Stimulated activated CD4-positive, alpha-beta T cell treated with anti-CD3 and anti-CD28 coated beads, Interleukin-2, amount 100 ng/mL, for 24 hours (primary cell): ENCODE measurements around the gene CCDC27.

Experiments used
- DNase-seq, 2 donors: peaks; one replicate each; pipeline ENCODE4 v3.0.0-alpha.2; 2020

CCDC27 gene

DNA sequence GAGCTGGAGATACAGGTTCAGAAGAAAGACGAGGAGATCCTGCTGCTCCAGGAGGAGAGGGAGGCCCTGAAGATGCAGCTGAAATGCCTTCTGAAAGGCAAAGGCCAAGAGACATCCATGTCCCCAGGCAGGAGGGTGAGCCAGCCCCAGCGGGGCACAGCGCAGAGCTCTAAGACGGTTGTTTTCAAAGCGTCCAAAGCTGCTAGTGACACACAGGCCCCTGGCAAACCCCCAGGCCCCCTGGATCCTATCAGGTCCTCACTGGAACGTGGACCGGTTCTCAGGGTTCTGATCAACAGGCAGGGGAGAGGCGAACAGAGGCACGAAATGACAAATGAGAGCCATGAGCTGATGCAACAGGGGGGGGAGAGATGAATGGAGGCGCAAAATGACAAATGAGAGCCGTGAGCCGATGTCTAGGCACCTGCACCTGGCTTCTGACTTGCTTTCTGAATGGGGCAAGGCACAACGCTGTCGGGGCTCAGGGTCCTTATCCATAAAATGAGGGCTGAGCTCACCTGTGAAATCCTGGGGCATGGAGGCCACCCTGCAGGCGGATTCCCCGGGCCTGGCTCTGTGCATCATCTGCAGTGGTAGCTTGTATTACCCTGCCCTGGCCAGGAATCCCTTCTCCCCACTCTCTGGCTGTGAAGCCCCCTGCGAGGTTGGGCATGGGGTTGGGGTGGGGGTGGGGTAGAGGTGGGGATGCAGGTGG is 9.2 kb downstream of the CCDC27 start:
- DNase-seq, result no peak

DNA sequence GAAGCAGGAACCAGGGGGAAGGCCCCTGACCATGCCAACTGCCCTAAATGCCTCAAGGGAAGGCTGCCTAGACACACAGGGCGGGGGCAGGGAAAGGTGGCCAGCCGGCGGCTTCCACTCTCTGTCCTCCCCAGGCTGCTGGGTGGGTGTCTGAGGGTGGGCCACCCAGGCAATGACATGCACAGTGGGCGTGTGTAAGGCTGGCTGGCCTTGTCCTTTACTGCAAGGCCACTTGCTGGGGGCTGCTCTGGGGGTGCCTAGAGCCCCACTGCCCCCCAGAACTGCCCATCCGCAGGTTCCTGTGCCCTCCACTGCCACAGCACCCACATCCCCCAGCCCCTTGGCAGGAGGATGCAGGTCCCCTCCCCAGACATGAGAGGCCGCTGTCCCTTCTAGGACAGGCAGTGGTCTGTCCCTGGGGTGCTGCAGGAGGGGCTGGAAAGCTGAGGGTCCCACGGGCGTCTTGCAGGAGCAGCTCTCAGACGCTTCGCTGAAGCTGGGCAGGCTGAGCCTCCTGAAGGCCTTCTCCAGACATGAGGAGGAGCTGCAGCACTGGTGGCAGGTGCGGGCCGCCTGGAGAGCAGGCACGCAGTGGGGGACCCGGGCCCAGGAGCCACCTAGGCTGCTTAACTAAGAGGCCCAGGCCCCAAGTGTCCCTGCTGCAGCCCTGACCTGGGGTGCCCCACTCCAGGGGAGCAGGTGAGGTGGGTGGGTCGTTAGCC is 10.1 kb downstream of the CCDC27 start:
- no peak for DNase-seq

DNA sequence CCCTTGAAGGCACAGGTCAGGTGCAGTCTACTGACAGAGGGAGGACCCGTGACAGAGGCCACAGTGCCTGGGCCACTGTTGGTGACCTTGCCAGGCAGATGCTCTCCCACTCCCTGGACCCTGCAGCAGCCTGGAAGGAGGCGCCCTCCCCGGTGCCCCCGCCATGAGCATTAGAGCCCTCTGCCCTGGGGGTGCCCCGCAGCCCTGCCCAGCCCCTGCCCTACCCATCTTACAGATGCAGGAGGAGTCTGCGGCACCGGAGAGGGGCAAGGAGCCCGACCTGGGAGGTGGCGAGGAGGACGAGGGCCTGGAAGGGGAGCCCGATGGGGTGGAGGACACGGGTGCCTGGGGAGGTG is 10.6 kb downstream of the CCDC27 start:
- DNase-seq, result no peak

DNA sequence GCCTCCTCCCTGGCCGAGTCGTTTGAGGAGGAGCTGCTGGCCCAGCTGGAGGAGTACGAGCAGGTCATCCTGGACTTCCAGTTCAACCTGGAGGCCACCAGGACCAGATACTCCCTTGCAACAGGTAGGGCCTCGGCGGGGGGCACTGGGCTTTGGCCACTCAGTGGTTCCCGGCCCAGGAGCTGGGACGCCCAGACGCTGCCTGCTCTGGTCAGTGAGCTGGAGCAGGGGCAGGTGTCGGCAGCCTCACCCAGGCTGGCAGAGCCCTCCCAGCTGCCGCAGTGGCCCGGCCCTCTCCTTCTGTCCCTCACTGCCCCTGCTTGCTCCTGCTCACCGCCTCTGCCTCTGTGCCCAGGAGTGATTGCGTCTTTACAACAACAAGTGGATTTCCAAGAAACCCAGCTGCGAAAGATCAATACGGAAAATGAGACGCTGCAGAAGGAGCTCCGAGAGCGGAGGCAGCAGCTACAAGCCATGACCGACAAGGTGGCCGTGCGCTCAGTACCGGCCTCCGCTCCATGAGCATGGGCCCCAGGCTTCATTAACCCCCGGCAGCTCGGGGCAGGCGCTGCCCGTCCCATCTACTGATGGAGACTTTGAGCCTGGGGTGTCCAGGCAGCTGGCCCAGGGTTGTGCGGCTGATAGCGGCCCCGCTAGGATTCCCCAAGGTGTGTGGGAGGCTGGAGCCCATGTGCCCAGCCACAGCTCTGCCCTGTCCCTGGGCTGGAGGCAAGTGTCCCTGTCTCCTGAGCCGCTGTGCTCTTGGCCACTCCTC is 11.3 kb downstream of the CCDC27 start:
- no peak for DNase-seq

DNA sequence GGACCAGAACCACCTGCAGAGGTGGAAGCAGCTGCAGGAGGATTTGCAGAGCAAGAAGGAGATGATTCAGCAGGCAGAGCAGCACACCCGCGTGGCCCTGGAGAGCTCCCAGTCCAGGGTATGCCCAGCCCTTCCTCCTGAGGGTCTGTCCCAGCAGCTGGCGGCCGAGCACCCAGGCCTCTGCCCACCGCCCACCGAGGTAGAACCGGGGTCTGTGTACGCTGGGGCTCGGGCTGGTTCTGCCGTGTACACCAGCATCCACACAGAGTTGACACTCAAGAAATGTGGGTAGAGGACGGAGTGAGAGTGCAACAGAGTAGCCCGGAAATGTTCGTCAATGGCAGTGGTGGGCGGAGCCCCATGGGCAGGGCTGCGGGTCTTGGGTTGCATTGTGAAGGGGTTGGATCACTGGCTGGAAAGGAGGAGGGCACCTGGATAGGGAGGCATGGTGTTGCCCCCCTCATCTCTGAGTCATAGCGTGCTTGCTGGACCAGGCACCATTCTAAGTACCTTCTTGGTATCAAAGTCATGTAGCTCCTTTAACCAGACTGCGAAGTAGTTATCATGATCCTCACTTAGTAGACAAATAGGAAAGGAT is 15.2 kb downstream of the CCDC27 start:
- no peak for DNase-seq

DNA sequence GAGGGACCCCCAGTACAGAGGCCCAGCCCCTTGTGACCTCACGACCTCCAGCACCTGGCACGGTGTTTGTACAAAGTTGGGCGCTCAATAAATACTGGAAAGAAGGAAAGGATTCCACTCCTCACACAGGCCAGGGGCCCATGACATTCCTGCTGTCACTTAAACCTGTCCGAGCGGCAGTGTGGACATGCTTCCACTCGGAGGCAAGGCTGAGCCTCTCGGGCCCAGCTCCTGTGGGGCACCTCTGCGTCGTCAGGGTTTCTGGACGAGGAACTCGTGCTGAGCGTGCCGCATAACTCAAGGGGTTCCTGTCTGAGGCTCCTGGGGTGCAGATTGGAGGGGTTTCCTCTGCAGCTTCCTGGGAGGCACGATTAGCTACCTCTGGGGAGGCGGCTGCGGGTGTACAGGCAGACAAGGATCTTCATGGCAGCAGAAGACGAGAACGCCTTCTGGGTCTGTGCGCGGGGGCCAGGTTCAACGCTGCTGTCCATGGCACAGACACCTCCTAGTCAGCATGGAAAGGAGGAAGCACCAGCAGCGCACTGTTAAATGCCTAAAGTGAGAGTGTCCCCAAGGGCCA is 16.7 kb downstream of the CCDC27 start:
- DNase-seq, result no peak

DNA sequence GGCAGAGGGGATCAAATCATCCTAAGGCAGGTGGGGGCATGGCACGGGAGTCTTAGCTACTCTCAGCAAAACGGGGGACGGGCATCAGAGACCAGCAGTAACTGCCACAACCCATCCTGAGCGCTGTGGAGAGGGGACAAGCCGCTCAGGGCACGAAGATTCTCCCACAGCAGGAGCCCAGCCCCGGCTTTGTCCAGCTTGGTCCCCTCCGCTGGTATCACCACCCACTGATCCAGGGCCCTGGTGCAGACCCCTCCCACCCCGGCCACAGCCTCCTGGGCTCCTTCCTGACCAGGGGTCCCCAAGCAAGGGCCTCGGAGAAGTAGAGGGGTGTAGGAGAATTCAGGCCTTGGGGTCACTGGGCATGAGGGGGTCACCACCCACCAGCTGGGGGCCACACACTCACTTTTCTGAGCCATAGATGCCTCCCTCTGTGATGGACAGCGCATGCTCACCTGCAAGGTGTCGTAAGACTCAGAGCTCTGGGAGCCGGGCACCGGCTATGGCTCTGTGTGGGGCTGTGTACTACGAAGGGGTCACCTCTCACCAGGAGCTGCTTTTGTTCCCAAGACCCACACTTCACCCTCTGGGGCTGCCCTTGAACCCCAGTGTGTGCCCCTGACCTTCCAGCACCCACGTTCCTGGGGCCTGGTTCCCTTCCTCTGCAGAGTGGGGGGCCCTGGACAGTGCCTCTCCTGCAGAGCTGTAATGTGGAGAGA is 18.0 kb downstream of the CCDC27 start:
- no peak for DNase-seq

DNA sequence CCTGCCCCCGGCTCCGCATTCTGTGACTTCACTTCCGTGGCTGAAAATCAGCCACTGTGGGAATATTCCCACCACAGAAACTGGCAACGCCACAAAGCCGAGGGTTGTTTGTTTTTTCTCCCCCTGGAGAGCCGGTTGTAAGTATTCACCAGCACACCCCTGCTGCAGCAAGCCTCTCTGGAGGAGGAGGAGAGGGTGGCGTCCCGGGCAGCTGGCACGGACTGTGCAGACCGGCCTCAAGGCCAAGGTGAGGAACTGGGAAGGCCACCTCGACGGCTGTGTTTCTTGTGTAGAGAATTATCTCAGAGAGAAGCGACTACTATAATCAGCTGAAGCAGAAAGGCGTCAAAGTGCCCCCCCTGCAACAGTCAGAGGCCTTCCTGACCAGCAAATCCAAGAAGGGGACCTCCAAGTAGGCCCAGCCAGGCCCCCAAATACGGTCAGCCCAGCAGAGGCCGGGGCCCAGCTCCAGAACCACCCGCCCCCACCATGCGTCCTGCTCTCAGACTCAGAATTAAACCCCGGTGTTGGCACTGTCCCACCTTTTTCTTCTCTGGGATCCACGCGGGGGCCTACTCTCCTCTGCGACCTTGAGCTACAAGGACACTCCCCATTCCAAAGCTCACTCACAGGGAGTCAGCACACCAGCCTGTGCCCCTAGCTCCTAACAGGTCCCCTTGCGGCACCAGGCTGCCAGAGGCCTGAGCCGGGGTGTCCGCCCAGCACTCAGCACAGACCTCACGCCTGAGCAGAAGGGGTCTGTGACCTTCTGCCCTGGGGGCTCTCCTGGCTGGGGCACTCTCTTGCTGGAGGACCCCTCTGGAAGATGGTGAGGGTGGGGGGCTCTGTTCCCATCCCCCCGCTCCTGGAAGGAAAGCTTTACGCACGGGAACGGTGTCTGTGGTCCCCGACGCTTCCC is 19.1 kb downstream of the CCDC27 start:
- DNase-seq, result peak in 1 of 2 donors; percentile 11

DNA sequence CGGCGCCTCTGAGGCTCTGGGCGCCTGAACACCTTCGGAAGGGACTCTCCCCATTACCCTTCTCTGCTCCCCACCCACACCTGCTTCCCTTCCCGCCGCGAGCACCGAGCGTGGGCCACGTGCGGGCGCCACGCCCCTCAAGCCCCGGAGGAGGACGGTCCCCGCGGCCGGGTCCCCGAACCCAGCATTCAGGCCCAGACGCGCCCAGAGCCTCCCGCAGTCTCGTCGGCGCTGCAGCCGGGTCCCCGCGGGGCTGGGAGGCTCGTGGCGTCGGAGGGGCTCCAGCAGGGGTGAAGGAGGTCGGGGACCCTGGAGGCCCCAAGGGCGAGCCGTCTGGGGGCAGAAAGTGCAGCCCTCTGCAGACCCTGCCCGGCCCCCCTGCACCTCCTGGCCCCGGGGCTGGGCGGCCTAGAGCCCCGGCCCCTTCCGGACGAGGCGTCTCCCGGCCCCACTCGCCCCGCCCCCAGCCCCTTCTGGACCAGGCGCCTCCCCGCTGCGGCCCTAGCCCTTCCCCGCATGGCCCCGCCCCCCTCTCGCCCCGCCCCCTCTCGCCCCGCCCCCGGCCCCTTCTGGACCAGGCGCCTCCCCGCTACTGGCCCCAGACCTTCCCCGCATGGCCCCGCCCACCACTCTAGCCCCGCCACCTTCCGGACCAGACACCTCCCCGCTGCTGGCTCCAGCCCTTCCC is 19.9 kb downstream of the CCDC27 start:
- DNase-seq, result peak; percentile 86 to 93

DNA sequence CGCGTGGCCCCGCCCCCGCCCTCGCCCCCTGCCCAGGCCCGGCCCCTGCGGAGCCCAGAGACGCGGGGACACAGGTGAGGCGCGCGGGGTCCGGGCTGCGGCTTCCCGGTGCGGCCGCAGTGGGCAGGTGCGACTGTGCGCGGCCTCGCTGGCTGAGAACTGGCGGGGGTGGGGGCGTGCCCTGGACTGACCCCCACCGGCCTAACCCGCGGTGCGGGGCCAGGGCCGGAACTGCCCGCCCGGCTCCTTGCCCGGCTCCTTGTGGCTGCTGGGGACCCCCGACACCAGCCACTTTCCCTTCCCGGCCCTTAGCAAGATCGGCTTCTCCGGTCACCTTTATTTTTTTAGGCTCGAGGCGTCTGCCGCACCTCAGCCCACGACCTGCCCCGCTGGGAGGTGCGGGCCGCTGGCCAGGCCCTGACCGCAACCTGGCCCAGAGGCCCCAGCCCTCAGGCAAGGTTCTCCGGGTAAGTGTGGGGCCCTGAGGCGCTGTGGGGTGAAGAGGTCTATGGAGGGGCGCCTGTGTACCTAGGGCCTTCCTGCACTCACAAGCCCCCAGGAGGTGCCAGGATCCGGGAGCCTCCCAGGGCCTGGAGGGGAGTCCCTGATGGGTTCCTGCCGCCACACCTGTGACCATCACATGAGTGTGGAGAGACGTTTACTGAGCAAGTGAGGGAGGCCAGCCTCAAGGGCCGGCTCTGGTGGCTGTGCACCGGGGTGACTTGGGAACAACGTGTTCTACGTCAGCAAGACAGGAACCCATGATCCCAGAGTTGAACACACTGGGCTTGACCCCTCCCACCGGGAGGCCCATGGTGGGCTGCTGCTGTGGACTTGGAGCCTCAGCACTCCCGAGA is 20.7 kb downstream of the CCDC27 start, which contains the start of gene SMIM1:
SMIM1 (plus strand) TSS at position 35 of the 857 bp plus-strand sequence. CDS start 2,625 bp downstream, outside the sequence.
- no peak for DNase-seq

DNA sequence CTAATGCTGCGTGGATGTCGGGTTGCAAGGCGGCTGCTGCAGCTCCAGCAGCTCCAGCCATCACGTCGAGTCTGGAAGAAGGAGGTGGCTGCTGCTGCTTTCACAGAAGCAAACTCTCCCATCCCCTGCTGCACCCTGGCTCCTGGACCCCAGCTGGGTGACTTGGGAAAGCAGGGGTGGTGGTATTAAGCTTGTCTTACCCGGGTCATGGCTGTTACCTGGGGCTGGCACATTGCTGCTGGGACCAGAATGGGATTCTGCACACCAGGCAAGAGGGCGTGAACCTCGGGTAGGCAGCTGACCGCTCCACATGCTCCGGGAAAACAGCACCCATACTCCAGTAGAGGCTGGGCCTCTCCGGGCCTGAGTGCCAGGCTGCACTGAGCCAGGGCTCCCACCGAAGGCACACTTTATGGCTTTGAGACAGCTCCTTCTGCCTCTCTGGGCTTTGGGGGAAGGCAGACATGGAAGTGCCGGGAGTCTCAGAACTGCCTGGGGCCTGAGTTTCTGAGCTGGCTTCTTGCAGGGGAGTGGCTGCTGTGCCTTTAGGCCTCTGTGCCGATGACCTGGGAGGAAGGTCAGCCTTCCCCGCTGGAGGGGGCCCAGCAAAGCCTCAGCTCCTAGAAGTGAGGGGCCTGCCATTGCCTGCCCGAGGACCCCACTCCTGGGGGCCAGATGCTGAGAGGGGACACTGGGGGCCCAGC is 21.5 kb downstream of the CCDC27 start:
- DNase-seq, result no peak

DNA sequence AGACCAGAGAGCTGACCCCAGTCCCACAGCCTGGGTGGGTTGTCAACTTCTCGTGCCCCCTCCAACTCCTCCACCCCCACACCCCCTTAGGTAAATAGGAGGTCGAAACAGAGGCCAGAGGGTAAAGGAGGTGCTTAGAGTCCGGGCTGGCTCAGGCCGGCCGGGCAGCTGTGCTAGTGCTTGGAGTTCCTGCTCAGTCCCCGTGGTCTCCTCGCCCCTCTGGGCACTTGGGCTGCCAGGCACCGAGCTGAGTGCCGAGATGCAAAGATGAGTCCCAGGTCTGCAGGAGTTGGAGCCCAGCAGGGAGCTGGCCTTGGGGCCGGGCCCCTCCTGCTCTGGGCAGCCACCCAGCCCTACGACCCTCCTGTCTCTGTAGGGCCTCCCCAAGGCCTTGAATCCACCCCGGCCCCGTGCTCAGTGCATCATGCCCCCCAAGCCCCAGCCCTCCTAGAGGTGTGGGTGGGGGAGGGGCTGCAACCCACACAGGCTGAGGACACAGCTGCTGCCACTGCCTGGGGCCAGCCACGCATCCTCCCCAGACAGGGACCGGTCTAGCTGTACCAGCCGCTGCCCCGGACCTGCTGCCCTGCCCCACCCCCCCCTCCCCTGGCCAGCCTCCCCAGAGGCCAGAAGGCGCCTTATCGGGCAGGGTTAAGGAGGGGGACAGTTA is 22.2 kb downstream of the CCDC27 start:
- no peak for DNase-seq

DNA sequence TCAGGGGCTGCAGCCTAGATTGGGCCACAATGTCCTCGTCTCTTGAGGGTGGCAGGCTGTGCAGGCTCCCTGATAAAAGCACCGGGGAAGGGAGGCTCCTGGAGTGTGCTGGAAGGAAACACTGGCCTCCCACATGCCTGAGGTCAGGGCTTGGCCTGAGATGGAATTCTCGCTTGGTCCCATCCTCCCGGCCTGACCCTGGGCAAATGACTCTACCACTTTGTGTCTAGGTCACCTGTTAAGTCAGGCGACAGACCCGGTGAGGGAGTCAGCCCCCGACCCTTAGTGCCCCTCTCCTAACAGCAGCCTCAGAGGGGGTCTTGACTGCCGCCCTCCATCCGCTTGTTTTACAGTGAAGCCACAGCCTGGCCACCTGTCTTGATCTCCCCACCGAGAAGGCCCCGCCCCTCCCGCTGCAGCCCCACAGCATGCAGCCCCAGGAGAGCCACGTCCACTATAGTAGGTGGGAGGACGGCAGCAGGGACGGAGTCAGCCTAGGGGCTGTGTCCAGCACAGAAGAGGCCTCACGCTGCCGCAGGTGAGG is 22.8 kb downstream of the CCDC27 start:
- no peak for DNase-seq

DNA sequence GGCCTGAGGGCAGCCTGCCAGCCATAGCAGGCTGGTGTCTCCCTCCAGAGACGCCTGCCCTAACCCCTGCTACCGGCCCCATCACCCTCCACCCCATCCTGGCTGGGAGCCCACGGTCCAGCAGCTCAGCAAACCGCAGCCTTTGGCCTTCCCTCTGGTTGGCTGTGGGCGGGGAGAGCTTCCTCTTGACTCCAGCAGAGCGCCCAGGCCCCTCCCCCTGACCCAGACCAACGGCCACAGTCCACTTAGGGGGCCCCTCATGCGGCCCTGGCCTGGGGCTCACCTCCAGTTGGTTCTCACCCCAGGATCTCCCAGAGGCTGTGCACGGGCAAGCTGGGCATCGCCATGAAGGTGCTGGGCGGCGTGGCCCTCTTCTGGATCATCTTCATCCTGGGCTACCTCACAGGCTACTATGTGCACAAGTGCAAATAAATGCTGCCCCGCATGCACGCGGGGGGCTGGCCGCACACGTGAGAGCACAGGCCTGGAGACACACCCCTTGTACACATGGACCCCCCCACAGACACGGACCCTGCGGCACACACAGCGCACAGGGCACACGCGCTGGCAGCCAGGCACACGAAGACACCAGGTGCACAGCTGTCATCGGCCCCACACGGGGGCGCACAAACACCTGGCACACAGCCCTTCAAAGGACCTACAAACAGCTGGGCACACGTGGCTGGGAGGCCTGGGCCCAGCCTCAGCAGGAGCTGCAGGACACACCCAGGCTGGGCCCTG is 23.4 kb downstream of the CCDC27 start:
- DNase-seq, result peak; percentile 53 to 62

DNA sequence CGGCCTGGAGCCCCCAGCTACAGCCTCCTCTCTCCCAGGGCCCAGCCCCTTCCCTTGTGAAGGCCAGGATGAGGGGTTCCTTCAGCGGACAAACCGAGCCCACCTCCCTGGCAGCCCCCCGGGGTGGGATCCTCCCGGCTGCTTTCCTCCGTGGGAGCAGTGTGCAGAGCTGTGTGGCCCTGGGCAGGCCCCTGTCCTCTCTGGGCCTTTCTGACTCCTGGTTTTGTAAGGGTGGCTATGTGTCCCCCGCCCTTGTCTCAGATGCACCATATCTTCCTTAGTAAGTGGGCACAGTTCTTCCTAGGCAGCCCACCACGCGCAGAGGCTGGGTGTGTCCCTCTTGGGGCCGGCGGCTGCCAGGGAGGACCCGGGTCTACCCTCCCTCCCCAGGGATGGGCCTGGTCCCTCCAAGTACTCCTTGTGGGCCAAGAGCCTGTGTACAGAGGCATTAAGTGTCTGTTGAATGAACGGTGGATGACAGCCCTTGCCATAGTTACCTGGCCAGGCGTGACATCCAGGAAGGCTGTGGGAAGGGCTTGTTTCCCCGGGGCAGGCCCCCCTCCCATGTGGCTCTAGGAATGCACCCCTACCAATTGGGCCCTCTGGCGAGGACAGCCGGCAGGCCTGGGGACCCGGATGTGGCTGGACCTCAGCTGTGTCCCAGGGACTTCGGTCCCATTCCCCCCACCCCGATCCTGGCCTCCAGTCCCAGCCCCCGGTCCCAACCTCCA is 24.1 kb downstream of the CCDC27 start:
- no peak for DNase-seq

DNA sequence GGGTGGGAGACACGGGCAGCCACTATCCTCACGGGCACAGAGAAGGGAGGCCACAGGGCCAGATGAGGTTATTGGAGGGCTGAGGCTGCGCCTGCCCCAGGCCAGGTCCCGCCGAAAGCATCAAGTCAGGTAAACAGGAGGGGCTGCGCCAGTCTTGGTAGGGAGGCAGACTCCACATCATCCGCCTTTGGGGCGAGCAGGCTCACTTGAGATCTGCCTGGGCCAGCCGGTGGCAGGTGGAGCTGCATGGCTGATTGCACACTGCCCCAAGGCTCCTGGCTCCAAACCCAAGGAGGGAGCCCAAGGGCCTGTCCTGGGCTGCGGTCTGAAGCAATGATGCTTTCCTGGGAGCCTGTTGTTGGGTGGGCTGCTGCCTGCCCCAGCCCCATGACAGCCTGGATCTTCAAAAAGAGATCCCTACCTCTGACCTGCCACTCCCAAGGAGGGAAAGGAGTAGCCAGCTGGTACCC is 24.9 kb downstream of the CCDC27 start:
- DNase-seq, result no peak
